Activated naive CD4-positive, alpha-beta T cell treated with anti-CD3 and anti-CD28 coated beads, Interleukin-2, amount 50 U/mL, for 16 hours (primary cell): ENCODE measurements around the gene KLHL29.
"Not testable (repeated sequence)": the region's sequence is repeated elsewhere in the genome, so short reads cannot be mapped to it uniquely, and the experiment has no call there.

Experiments
- DNase-seq: peaks from one replicate; pipeline ENCODE4 v3.0.0-alpha.2; 2020

Gene KLHL29

GRCh38 chr2:23384551-23385343, at the start of gene KLHL29:
KLHL29 (plus strand) TSS chr2:23385179; CDS start chr2:23562197, 177,018 bp downstream.
- peak; percentile 84 for DNase-seq

- DNase-seq, result no peak
These were observed 49.4 kb upstream of the KLHL29 start for GRCh38 chr2:23335550-23335949.

- no peak for DNase-seq
These were observed 42.9 kb upstream of the KLHL29 start for GRCh38 chr2:23342075-23342474.

- DNase-seq, result no peak
These were observed 39.0 kb upstream of the KLHL29 start for GRCh38 chr2:23346029-23346428.

GRCh38 chr2:23346781-23347180, 38.2 kb upstream of the KLHL29 start:
- no peak for DNase-seq

- DNase-seq, result no peak
These were observed 37.4 kb upstream of the KLHL29 start for GRCh38 chr2:23347471-23348092.

- DNase-seq, result not testable (repeated sequence)
These were observed 36.9 kb upstream of the KLHL29 start for GRCh38 chr2:23348093-23348481.

- no peak for DNase-seq
These were observed 35.5 kb upstream of the KLHL29 start for GRCh38 chr2:23349508-23349907.

- no peak for DNase-seq
These were observed 34.8 kb upstream of the KLHL29 start for GRCh38 chr2:23350041-23350791.

GRCh38 chr2:23350792-23351355, 34.1 kb upstream of the KLHL29 start:
- DNase-seq, result no peak

GRCh38 chr2:23351388-23352141, 33.4 kb upstream of the KLHL29 start:
- DNase-seq, result peak; percentile 64

GRCh38 chr2:23354554-23354953, 30.4 kb upstream of the KLHL29 start:
- no peak for DNase-seq

GRCh38 chr2:23355001-23355400, 30.0 kb upstream of the KLHL29 start:
- DNase-seq, result no peak

- no peak for DNase-seq
These were observed 28.3 kb upstream of the KLHL29 start for GRCh38 chr2:23356711-23357110.

- DNase-seq, result no peak
These were observed 25.1 kb upstream of the KLHL29 start for GRCh38 chr2:23359631-23360567.

- DNase-seq, result no peak
These were observed 24.3 kb upstream of the KLHL29 start for GRCh38 chr2:23360571-23361125.

GRCh38 chr2:23361152-23361551, 23.8 kb upstream of the KLHL29 start:
- DNase-seq, result no peak

GRCh38 chr2:23363268-23363667, 21.7 kb upstream of the KLHL29 start:
- DNase-seq, result no peak

GRCh38 chr2:23363831-23364230, 21.1 kb upstream of the KLHL29 start:
- DNase-seq, result no peak

GRCh38 chr2:23366720-23367119, 18.3 kb upstream of the KLHL29 start:
- no peak for DNase-seq

- DNase-seq, result no peak
These were observed 17.2 kb upstream of the KLHL29 start for GRCh38 chr2:23367760-23368159.
